ENCODE data around the gene GMNN.
"Not testable (repeated sequence)": the region's sequence is repeated elsewhere in the genome, so short reads cannot be mapped to it uniquely, and the experiment has no call there.

The GMNN gene

GRCh38 chr6:24774696-24775519, at the start of gene GMNN:
TSS of gene GMNN (plus strand) at chr6:24774937. CDS start at chr6:24777247, 2,310 bp downstream.
- peak; percentile 90 for DNase-seq (ENCODE audit: low read depth)

- DNase-seq (ENCODE audit: low read depth): not testable (repeated sequence)
Measured at GRCh38 chr6:24730653-24731052, 44.1 kb upstream of the GMNN start.

GRCh38 chr6:24731456-24732134, 43.1 kb upstream of the GMNN start:
- not testable (repeated sequence) for DNase-seq (ENCODE audit: low read depth)

- DNase-seq (ENCODE audit: low read depth): no peak
Measured at GRCh38 chr6:24734166-24734565, 40.6 kb upstream of the GMNN start.

- DNase-seq (ENCODE audit: low read depth): not testable (repeated sequence)
Measured at GRCh38 chr6:24734710-24735109, 40.0 kb upstream of the GMNN start.

GRCh38 chr6:24738741-24739140, 36.0 kb upstream of the GMNN start:
- DNase-seq (ENCODE audit: low read depth): no peak

- DNase-seq (ENCODE audit: low read depth): no peak
Measured at GRCh38 chr6:24740861-24741260, 33.9 kb upstream of the GMNN start.

- DNase-seq (ENCODE audit: low read depth): no peak
Measured at GRCh38 chr6:24742216-24742738, 32.5 kb upstream of the GMNN start.

GRCh38 chr6:24743265-24743943, 31.3 kb upstream of the GMNN start:
- DNase-seq (ENCODE audit: low read depth): peak; percentile 93

- no peak for DNase-seq (ENCODE audit: low read depth)
Measured at GRCh38 chr6:24743944-24744335, 30.8 kb upstream of the GMNN start.

- no peak for DNase-seq (ENCODE audit: low read depth)
Measured at GRCh38 chr6:24744911-24745310, 29.8 kb upstream of the GMNN start.

- DNase-seq (ENCODE audit: low read depth): no peak
Measured at GRCh38 chr6:24749297-24749696, 25.4 kb upstream of the GMNN start.

- DNase-seq (ENCODE audit: low read depth): not testable (repeated sequence)
Measured at GRCh38 chr6:24750878-24751277, 23.9 kb upstream of the GMNN start.

GRCh38 chr6:24752503-24752902, 22.2 kb upstream of the GMNN start:
- DNase-seq (ENCODE audit: low read depth): no peak

- no peak for DNase-seq (ENCODE audit: low read depth)
Measured at GRCh38 chr6:24752917-24753492, 21.7 kb upstream of the GMNN start.

- no peak for DNase-seq (ENCODE audit: low read depth)
Measured at GRCh38 chr6:24753545-24753944, 21.2 kb upstream of the GMNN start.

- DNase-seq (ENCODE audit: low read depth): not testable (repeated sequence)
Measured at GRCh38 chr6:24754378-24754777, 20.4 kb upstream of the GMNN start.

GRCh38 chr6:24755279-24755678, 19.5 kb upstream of the GMNN start:
- no peak for DNase-seq (ENCODE audit: low read depth)

GRCh38 chr6:24757611-24758010, 17.1 kb upstream of the GMNN start:
- DNase-seq (ENCODE audit: low read depth): no peak

- DNase-seq (ENCODE audit: low read depth): no peak
Measured at GRCh38 chr6:24759718-24760117, 15.0 kb upstream of the GMNN start.

- DNase-seq (ENCODE audit: low read depth): no peak
Measured at GRCh38 chr6:24760210-24760609, 14.5 kb upstream of the GMNN start.

GRCh38 chr6:24761193-24761835, 13.4 kb upstream of the GMNN start:
- DNase-seq (ENCODE audit: low read depth): no peak
